ENCODE measurements around the gene CYGB.

Gene CYGB

GRCh38 chr17:76497979-76498875, 39.3 kb downstream of the CYGB start:
- no peak for DNase-seq

- DNase-seq = no peak
These were observed 39.9 kb downstream of the CYGB start for GRCh38 chr17:76497699-76497978.

- DNase-seq = no peak
These were observed 41.0 kb downstream of the CYGB start for GRCh38 chr17:76496464-76496863.

GRCh38 chr17:76495663-76496400, 41.7 kb downstream of the CYGB start:
- no peak for DNase-seq

GRCh38 chr17:76493505-76494167, 43.9 kb downstream of the CYGB start:
- DNase-seq = no peak

GRCh38 chr17:76492989-76493501, 44.5 kb downstream of the CYGB start:
- peak; percentile 23 to 37 for DNase-seq

GRCh38 chr17:76492123-76492988, 45.2 kb downstream of the CYGB start:
- DNase-seq = no peak

- DNase-seq = no peak
These were observed 46.0 kb downstream of the CYGB start for GRCh38 chr17:76491271-76492122.

GRCh38 chr17:76490112-76490710, 47.3 kb downstream of the CYGB start:
- DNase-seq = no peak

GRCh38 chr17:76487451-76488192, 49.9 kb downstream of the CYGB start:
- DNase-seq = no peak

GRCh38 chr17:76485569-76485968, 51.9 kb downstream of the CYGB start:
- DNase-seq = no peak

GRCh38 chr17:76484228-76484725, 53.2 kb downstream of the CYGB start:
- DNase-seq = no peak

- no peak for DNase-seq
These were observed 56.3 kb downstream of the CYGB start for GRCh38 chr17:76481071-76481655.

GRCh38 chr17:76480632-76481031, 56.9 kb downstream of the CYGB start:
- no peak for DNase-seq

- no peak for DNase-seq
These were observed 57.9 kb downstream of the CYGB start for GRCh38 chr17:76479515-76480060.

- no peak for DNase-seq
These were observed 58.6 kb downstream of the CYGB start for GRCh38 chr17:76478730-76479514.

- DNase-seq = no peak
These were observed 59.4 kb downstream of the CYGB start for GRCh38 chr17:76478097-76478496.

GRCh38 chr17:76477576-76477975, 59.9 kb downstream of the CYGB start:
- DNase-seq = no peak

Data from activated CD4-positive, alpha-beta T cell treated with anti-CD3 and anti-CD28 coated beads for 4 hours (primary cell).